ENCODE measurements around the gene PEX19. TPM values are rescaled to one million over a fixed set of nuclear protein-coding genes. Genes with fewer than 3 reads are reported as not detected.

PEX19 gene
- polyA plus RNA-seq, 1 of the 3 experiments (the other 2 are of a cell fraction): 31.4 TPM

GRCh38 chr1:160296036-160296435, 11.1 kb upstream of the PEX19 start:
- peaks cover 5% of the 10 kb centered on the region; the same call in 1 of the 2 replicates for H3K79me2 ChIP-seq (ENCODE audit: insufficient read depth)
- H3K36me3 ChIP-seq (replicated peaks in 1 of 2; ENCODE audit: control insufficient read depth in 1 of 2, insufficient read depth in 2 of 2, low read length in 1 of 2): peaks cover 92 to 93% of the 10 kb centered on the region in 2 experiments
- H3K4me2 ChIP-seq: no peak overlapping the region
- H3K9me3 ChIP-seq: no peaks in the 10 kb centered on the region
- TF ChIP-seq CTCF (IDR thresholded peaks at IDR 0.05): no peak
- DNase-seq: no peak
- ChIA-PET POLR2A (no interaction called here), CTCF (interaction anchor here (0.8 to 7.3 kb wide), 6 partner anchors 8 to 210 kb away, joined by 3 to 102 read pairs (median 4); no protein-coding TSS in a partner anchor)
- no peak overlapping the region for H3K4me3 ChIP-seq (ENCODE audit: low read depth in 2 of 2, low read length in 1 of 2)
- H3K27me3 ChIP-seq (ENCODE audit: insufficient read depth): no peaks in the 10 kb centered on the region
- H3K27ac ChIP-seq (ENCODE audit: low read depth in 2 of 2, low read length in 1 of 2): no peak overlapping the region
- no peaks in the 10 kb centered on the region for H3K4me1 ChIP-seq (ENCODE audit: control insufficient read depth in 1 of 2, insufficient read depth in 2 of 2, low read depth in 1 of 2, low read length in 1 of 2)
- H4K20me1 ChIP-seq (ENCODE audit: insufficient read depth): peaks cover 6% of the 10 kb centered on the region; the same call in 1 of the 2 replicates
- no peak overlapping the region for H3K9ac ChIP-seq
- peaks cover 41% of the 10 kb centered on the region for H3F3A ChIP-seq (replicated peaks; ENCODE audit: insufficient read depth)
- 95% methylated on average over 1 of the region's 1 CpG for WGBS (ENCODE audit: low lambda C conversion rate)
- H2AFZ ChIP-seq (ENCODE audit: low read depth): no peak overlapping the region
- H3K9me2 ChIP-seq: no peaks in the 10 kb centered on the region

GRCh38 chr1:160293020-160293968, 8.4 kb upstream of the PEX19 start:
- ChIA-PET CTCF (interaction anchor here (0.6 to 7.3 kb wide), 23 partner anchors 9 to 247 kb away, joined by 3 to 102 read pairs (median 11); partner anchors contain the start of genes CASQ1, KCNJ9 and PEX19), POLR2A (no interaction called here)
- peaks cover 6% of the 10 kb centered on the region; the same call in 1 of the 2 replicates for H4K20me1 ChIP-seq (ENCODE audit: insufficient read depth)

More at GRCh38 chr1:160293020-160293968, 8.4 kb upstream of the PEX19 start:
- no peak overlapping the region for H2AFZ ChIP-seq (ENCODE audit: low read depth)
- 0 out of 2 replicates have a peak, but pooled peaks cover 3% of the 10 kb centered on the region for H3K79me2 ChIP-seq (ENCODE audit: insufficient read depth)
- H3K9me3 ChIP-seq: no peaks in the 10 kb centered on the region
- H3K9me2 ChIP-seq: no peaks in the 10 kb centered on the region
- no peak overlapping the region for H3K4me2 ChIP-seq
- no peak for DNase-seq
- TF ChIP-seq SMC3 (IDR thresholded peaks at IDR 0.05; ENCODE audit: low read depth, low read length) (no peak), CTCF (IDR thresholded peaks at IDR 0.05) (no peak), JUND (IDR thresholded peaks at IDR 0.05) (no peak), MAX (IDR thresholded peaks at IDR 0.05; ENCODE audit: low read depth) (no peak), YY1 (IDR thresholded peaks at IDR 0.05; ENCODE audit: low read depth) (no peak), USF2 (IDR thresholded peaks at IDR 0.05; ENCODE audit: borderline replicate concordance, low read depth, low read length) (no peak), NFIC (IDR thresholded peaks at IDR 0.05; ENCODE audit: borderline replicate concordance) (no peak), TCF12 (IDR thresholded peaks at IDR 0.05) (no peak), ZBTB33 (IDR thresholded peaks at IDR 0.05; ENCODE audit: borderline replicate concordance, low read depth) (no peak), MEF2A (IDR thresholded peaks at IDR 0.05; ENCODE audit: borderline replicate concordance, low read depth) (no peak), EP300 (IDR thresholded peaks at IDR 0.05; ENCODE audit: borderline replicate concordance in 1 of 2, low read depth in 1 of 2, low read length in 1 of 2) (no peak), EZH2phosphoT487 (IDR thresholded peaks at IDR 0.05; ENCODE audit: borderline replicate concordance, low read depth) (no peak), RFX5 (IDR thresholded peaks at IDR 0.05; ENCODE audit: low read length) (no peak), CHD2 (IDR thresholded peaks at IDR 0.05; ENCODE audit: low read length, partially characterized antibody) (no peak), SIN3A (IDR thresholded peaks at IDR 0.05; ENCODE audit: borderline replicate concordance, low read depth, low read length) (no peak), MXI1 (IDR thresholded peaks at IDR 0.05; ENCODE audit: low read depth, low read length) (no peak)
- no peaks in the 10 kb centered on the region for H3K4me1 ChIP-seq (ENCODE audit: control insufficient read depth in 1 of 2, insufficient read depth in 2 of 2, low read depth in 1 of 2, low read length in 1 of 2)
- peaks cover 63% of the 10 kb centered on the region for H3F3A ChIP-seq (replicated peaks; ENCODE audit: insufficient read depth)
- no peak overlapping the region for H3K9ac ChIP-seq
- no peak overlapping the region for H3K27ac ChIP-seq (ENCODE audit: low read depth in 2 of 2, low read length in 1 of 2)
- peaks cover 96% of the 10 kb centered on the region in 2 experiments for H3K36me3 ChIP-seq (replicated peaks in 1 of 2; ENCODE audit: control insufficient read depth in 1 of 2, insufficient read depth in 2 of 2, low read length in 1 of 2)
- 90% methylated on average over 8 of the region's 8 CpGs for WGBS (ENCODE audit: low lambda C conversion rate)
- no peaks in the 10 kb centered on the region for H3K27me3 ChIP-seq (ENCODE audit: insufficient read depth)
- H3K4me3 ChIP-seq (ENCODE audit: low read depth in 2 of 2, low read length in 1 of 2): no peak overlapping the region

Data from SK-N-SH (cell line).